ENCODE measurements around the gene SYF2. TPM values are rescaled to one million over a fixed set of nuclear protein-coding genes. Genes with fewer than 3 reads are reported as not detected.

The SYF2 gene
- total and polyA plus RNA-seq, 2 of the 4 experiments (the other 2 are of a cell fraction), result 8.6 to 19.5 TPM

GRCh38 chr1:25219661-25220251 is 12.5 kb downstream of the SYF2 start:
- Histone ChIP-seq H3K79me1 (ENCODE audit: low read depth in 1 of 2, low read length in 2 of 2) (no peaks in the 10 kb centered on the region), H3K9ac (ENCODE audit: low read depth, low read length) (no peak overlapping the region), H4K20me1 (ENCODE audit: insufficient read depth, low read length) (no peaks in the 10 kb centered on the region), H4K5ac (ENCODE audit: low read depth, low read length) (no peak overlapping the region), H4K91ac (ENCODE audit: insufficient read depth, low read depth, low read length) (no peak overlapping the region), H2BK20ac (ENCODE audit: low read depth, low read length) (no peak overlapping the region), H3K56ac (ENCODE audit: extremely low read depth, insufficient read depth, low read length) (no peak overlapping the region), H2BK15ac (ENCODE audit: low read depth, low read length) (no peak overlapping the region), H3K27me3 (ENCODE audit: control insufficient read depth, insufficient read depth, low read length) (no peaks in the 10 kb centered on the region), H3K27ac (ENCODE audit: insufficient read depth, low read length) (no peak overlapping the region), H3K4me1 (ENCODE audit: control insufficient read depth, insufficient read depth, low read length) (no peaks in the 10 kb centered on the region), H3K9me3 (ENCODE audit: control insufficient read depth, insufficient read depth, low read length) (no peaks in the 10 kb centered on the region), H2AK9ac (replicated peaks; ENCODE audit: low read depth, low read length, poor library complexity) (no peak overlapping the region), H2AK5ac (ENCODE audit: low read depth, low read length) (no peak overlapping the region), H3K4me2 (ENCODE audit: low read depth, low read length) (no peak overlapping the region), H2BK5ac (ENCODE audit: low read depth, low read length, poor library complexity, severe bottlenecking) (no peak overlapping the region), H2AFZ (replicated peaks; ENCODE audit: low read length, poor library complexity) (no peak overlapping the region), H2BK120ac (ENCODE audit: low read depth, low read length) (no peak overlapping the region), H4K8ac (ENCODE audit: low read depth in 2 of 2, low read length in 2 of 2) (no peak overlapping the region), H3K4ac (ENCODE audit: low read depth, low read length) (no peak overlapping the region), H3K14ac (replicated peaks; ENCODE audit: low read depth, low read length) (no peak overlapping the region), H3K23ac (ENCODE audit: low read depth, low read length) (no peak overlapping the region), H3K36me3 (ENCODE audit: control insufficient read depth, insufficient read depth, low read length) (peaks cover 27% of the 10 kb centered on the region), H3K9me1 (ENCODE audit: insufficient read depth, low read length) (no peaks in the 10 kb centered on the region), H3K18ac (ENCODE audit: low read depth, low read length) (no peak overlapping the region), H3K4me3 (ENCODE audit: insufficient read depth, low read depth, low read length) (no peak overlapping the region)
- ChIA-PET POLR2A (ENCODE audit: unreplicated experiment) (no interaction called here), CTCF (no interaction called here)
- no CpG with 5 or more reads among the region's 9 CpGs for WGBS, 2 experiments (ENCODE audit: extremely low coverage in 2 of 2, insufficient read length in 1 of 2)
- DNase-seq (no peak), ATAC-seq (ENCODE audit: low read depth) (no peak)
- TF ChIP-seq CHD1 (IDR thresholded peaks at IDR 0.05; ENCODE audit: low read depth, low read length), result no peak
- TF ChIP-seq RAD21 (IDR thresholded peaks at IDR 0.05; ENCODE audit: low read length), result no peak
- TF ChIP-seq NFE2L2 (IDR thresholded peaks at IDR 0.05; ENCODE audit: low read depth, low read length), result no peak
- TF ChIP-seq ELK1 (IDR thresholded peaks at IDR 0.05; ENCODE audit: borderline replicate concordance, low read depth, low read length), result no peak
- no peak for TF ChIP-seq BHLHE40 (IDR thresholded peaks at IDR 0.05; ENCODE audit: low read depth, low read length)
- no peak for TF ChIP-seq MAZ (IDR thresholded peaks at IDR 0.05; ENCODE audit: borderline replicate concordance, low read depth, low read length)
- TF ChIP-seq SMC3 (IDR thresholded peaks at IDR 0.05; ENCODE audit: low read depth, low read length), result no peak
- no peak for TF ChIP-seq MXI1 (IDR thresholded peaks at IDR 0.05; ENCODE audit: borderline replicate concordance, low read depth, low read length)
- no peak for TF ChIP-seq MAFK (IDR thresholded peaks at IDR 0.05; ENCODE audit: low read depth, low read length)
- TF ChIP-seq RCOR1 (IDR thresholded peaks at IDR 0.05; ENCODE audit: insufficient replicate concordance, low read length), result no peak
- TF ChIP-seq RFX5 (IDR thresholded peaks at IDR 0.05; ENCODE audit: low read depth, low read length), result no peak
- no peak for TF ChIP-seq CTCF (conservative IDR thresholded peaks at IDR 0.05; ENCODE audit: low read depth, low read length)
- BruUV-seq (replicated peaks), result no TSS peak
- dilution Hi-C loops (cut with HindIII; ENCODE audit: low sequenced_read_pairs, unreplicated experiment), result loop anchor here (25.0 kb wide), 1 partner anchor 557 kb away; no protein-coding TSS in a partner anchor
- intact Hi-C loops (cut with micrococcal nuclease), result loop anchor here (10.0 kb wide), 1 partner anchor 575 kb away; the partner anchor contains the start of gene SRRM1
- in situ Hi-C loops (cut with MboI; ENCODE audit: low sequenced_read_pairs), result no loop called here
